Rectal smooth muscle tissue (tissue), 1 donor: ENCODE results near the gene CLNK.
"Not testable (repeated sequence)": the region's sequence is repeated elsewhere in the genome, so short reads cannot be mapped to it uniquely, and the experiment has no call there.

Experiments
- H3K27ac ChIP-seq: one replicate; pipeline ENCODE4 v1.7.0; 2013; ENCODE audit warnings: low read depth, low read length, inconsistent platforms
- H3K27me3 ChIP-seq: one replicate; pipeline ENCODE4 v1.7.0; 2013; ENCODE audit warnings: low read length; ENCODE audit not compliant: control insufficient read depth, insufficient read depth
- H3K36me3 ChIP-seq: one replicate; pipeline ENCODE4 v1.7.0; 2013; ENCODE audit warnings: low read length; ENCODE audit not compliant: control insufficient read depth, insufficient read depth
- H3K4me1 ChIP-seq: one replicate; pipeline ENCODE4 v1.7.0; 2013; ENCODE audit warnings: low read length; ENCODE audit not compliant: control insufficient read depth, insufficient read depth
- H3K4me3 ChIP-seq: one replicate; pipeline ENCODE4 v1.7.0; 2013; ENCODE audit warnings: low read length
- H3K9ac ChIP-seq: one replicate; pipeline ENCODE4 v1.7.0; 2013; ENCODE audit warnings: low read length

Gene CLNK

GRCh38 chr4:10619855-10620254 is 64.7 kb downstream of the CLNK start:
- Histone ChIP-seq H3K36me3 (no peaks in the 10 kb centered on the region), H3K4me1 (no peaks in the 10 kb centered on the region), H3K27me3 (no peaks in the 10 kb centered on the region), H3K4me3 (no peak overlapping the region), H3K27ac (no peak overlapping the region), H3K9ac (no peak overlapping the region)

- Histone ChIP-seq H3K4me1 (no peaks in the 10 kb centered on the region), H3K9ac (no peak overlapping the region), H3K27ac (no peak overlapping the region), H3K27me3 (no peaks in the 10 kb centered on the region), H3K36me3 (no peaks in the 10 kb centered on the region), H3K4me3 (no peak overlapping the region)
These were observed 65.3 kb downstream of the CLNK start for GRCh38 chr4:10619220-10619619.

DNA sequence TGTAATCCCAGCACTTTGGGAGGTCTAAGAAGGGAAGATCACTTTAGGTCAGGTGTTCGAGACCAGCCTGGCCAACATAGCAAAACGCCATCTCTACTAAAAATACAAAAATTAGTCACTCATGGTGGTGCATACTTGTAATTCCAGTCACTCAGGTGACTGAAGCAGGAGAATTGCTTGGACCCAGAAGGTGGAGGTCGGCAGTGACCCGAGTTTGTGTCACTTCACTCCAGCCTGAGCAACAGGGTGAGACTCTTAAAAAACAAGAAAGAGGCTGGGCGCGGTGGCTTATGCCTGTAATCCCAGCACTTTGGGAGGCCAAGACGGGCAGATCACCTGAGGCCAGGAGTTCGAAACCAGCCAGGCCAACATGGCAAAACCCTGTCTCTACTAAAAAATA is 69.6 kb downstream of the CLNK start:
- H3K27ac ChIP-seq, H3K27me3 ChIP-seq, H3K4me3 ChIP-seq, H3K36me3 ChIP-seq, H3K9ac ChIP-seq, H3K4me1 ChIP-seq: not testable (repeated sequence)

DNA sequence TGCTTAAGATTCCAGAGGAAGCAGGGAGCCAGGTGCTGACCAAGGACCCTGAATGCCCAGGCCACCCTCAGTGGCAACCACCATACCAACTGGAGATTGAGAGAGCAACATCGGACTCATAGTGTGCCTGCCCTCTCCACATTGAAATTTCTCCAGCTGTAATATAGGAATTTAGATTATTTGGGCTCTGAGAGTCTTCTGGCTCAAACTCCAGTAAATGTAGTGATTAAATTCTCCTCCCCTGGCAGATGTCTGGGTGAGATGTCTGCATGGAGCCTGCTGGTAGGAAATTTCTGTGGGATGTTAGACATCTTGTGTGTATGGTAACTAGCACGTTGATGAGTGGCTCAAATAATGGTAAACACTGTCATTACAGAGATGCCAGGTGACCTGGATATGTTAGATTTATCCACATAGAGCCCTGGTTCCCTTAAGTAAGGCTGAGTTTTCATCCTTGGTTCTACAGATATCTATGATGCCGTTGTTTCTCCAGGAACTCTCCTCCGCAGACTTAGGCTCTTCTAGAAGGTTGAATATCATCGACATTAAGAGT is 70.6 kb downstream of the CLNK start:
- Histone ChIP-seq H3K9ac (no peak overlapping the region), H3K4me3 (no peak overlapping the region), H3K27ac (no peak overlapping the region), H3K36me3 (no peaks in the 10 kb centered on the region), H3K4me1 (no peaks in the 10 kb centered on the region), H3K27me3 (no peaks in the 10 kb centered on the region)

- Histone ChIP-seq H3K27me3 (no peaks in the 10 kb centered on the region), H3K4me3 (no peak overlapping the region), H3K4me1 (no peaks in the 10 kb centered on the region), H3K9ac (no peak overlapping the region), H3K27ac (no peak overlapping the region), H3K36me3 (no peaks in the 10 kb centered on the region)
These were observed 72.1 kb downstream of the CLNK start for GRCh38 chr4:10612476-10612875.

DNA sequence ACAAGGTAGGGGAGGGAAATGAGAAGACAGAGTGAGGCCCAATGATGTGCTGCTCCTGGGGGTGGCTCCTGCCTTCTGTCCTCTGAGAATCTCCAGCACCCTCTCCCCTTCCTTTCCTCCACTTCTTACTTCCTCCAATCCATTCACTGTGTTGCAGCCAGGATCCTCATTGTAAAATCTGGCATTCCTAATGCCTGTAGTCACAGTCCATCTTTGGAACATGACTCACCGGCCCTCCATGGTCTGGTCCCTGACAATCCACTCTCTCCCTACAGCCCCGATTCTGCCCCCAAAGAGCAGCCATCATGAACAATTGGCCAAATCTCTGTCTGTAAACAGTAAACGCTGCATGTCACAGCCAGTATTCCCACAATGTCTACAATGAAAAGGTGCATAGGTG is 72.9 kb downstream of the CLNK start:
- H3K27me3 ChIP-seq = no peaks in the 10 kb centered on the region
- no peak overlapping the region for H3K4me3 ChIP-seq
- H3K36me3 ChIP-seq = no peaks in the 10 kb centered on the region
- H3K9ac ChIP-seq = no peak overlapping the region
- H3K27ac ChIP-seq = no peak overlapping the region
- no peaks in the 10 kb centered on the region for H3K4me1 ChIP-seq

GRCh38 chr4:10608501-10609219 is 75.9 kb downstream of the CLNK start:
- H3K27me3 ChIP-seq = no peaks in the 10 kb centered on the region
- H3K9ac ChIP-seq = no peak overlapping the region
- no peaks in the 10 kb centered on the region for H3K4me1 ChIP-seq
- H3K27ac ChIP-seq = no peak overlapping the region
- no peak overlapping the region for H3K4me3 ChIP-seq
- no peaks in the 10 kb centered on the region for H3K36me3 ChIP-seq

GRCh38 chr4:10607206-10607605 is 77.4 kb downstream of the CLNK start:
- H3K27me3 ChIP-seq = no peaks in the 10 kb centered on the region

DNA sequence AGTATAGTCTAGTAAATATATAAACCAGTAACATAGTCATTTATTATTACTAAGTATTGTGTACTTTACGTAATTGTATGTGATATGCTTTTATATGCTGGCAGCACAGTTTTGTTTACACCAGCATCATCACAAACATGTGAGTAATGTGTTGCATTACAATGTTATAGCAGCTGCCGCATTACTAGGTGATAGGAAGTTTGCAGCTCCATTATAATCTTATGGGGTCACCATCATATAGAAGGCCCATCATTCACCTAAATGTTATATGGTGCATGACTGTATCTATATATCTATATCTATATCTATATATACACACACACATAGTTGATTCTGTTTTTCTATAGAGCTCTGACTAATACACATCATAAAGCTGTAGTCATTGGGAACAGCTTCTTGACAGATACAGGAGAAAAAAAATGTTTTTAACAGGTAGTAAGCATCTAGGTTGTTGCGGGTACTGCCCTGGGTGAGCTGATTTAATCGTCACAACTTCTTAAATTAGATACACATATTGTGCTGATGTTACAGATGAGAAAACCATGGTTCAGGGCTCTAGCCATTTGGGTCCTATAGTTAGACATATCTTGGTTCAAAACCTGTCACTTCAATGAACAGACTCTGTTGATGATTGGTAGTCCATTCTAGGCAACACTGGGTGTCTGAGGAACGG is 77.9 kb downstream of the CLNK start:
- H3K27ac ChIP-seq = no peak overlapping the region
- H3K9ac ChIP-seq = no peak overlapping the region
- H3K4me1 ChIP-seq = no peaks in the 10 kb centered on the region
- no peak overlapping the region for H3K4me3 ChIP-seq
- no peaks in the 10 kb centered on the region for H3K36me3 ChIP-seq
- no peaks in the 10 kb centered on the region for H3K27me3 ChIP-seq

More at GRCh38 chr4:10607206-10607605, 77.4 kb downstream of the CLNK start:
- no peak overlapping the region for H3K9ac ChIP-seq
- H3K4me1 ChIP-seq = no peaks in the 10 kb centered on the region
- no peaks in the 10 kb centered on the region for H3K36me3 ChIP-seq
- H3K4me3 ChIP-seq = no peak overlapping the region
- no peak overlapping the region for H3K27ac ChIP-seq

- Histone ChIP-seq H3K4me1 (no peaks in the 10 kb centered on the region), H3K27ac (no peak overlapping the region), H3K36me3 (no peaks in the 10 kb centered on the region), H3K4me3 (no peak overlapping the region), H3K27me3 (no peaks in the 10 kb centered on the region), H3K9ac (no peak overlapping the region)
These were observed 78.7 kb downstream of the CLNK start for GRCh38 chr4:10605746-10606482.

DNA sequence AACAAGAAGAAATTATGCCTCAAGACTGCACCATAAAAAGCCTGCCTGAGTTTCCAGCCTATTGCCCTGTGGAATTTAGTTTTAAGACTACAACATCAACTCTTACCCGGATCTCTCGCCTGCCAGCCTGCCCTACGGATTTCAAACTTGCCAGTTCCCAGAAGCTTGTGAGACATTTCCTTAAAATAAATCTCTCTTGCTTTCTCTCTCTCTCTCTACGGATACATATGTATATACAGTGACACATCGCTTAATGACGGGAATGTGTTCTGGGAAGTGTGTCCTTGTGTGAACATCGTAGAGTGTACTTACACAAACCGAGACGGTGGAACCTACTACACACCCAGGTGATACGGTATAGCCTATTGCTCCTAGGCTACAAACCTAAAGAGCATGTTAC is 79.5 kb downstream of the CLNK start:
- Histone ChIP-seq H3K4me1 (no peaks in the 10 kb centered on the region), H3K9ac (no peak overlapping the region), H3K27me3 (no peaks in the 10 kb centered on the region)

DNA sequence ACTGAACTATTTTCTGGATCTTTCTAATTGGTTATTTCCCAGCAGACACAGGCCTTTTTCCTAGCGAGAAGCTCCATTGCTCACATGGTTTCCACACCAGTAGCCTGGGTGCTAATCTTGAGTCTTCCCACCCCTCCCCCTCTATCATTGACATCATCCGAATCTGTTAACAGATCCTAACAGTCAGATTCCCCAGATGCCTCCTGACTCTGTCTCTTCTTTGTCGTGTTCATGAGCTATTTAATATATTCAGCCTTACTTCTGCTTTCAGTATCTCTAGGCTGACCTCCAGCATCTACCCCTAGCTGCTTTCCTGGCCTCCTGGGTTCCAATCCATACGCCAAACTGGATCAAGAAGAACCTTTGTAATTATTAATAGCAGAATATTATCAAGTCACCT is 85.0 kb downstream of the CLNK start:
- no peaks in the 10 kb centered on the region for H3K36me3 ChIP-seq
- no peak overlapping the region for H3K4me3 ChIP-seq
- no peak overlapping the region for H3K9ac ChIP-seq
- no peak overlapping the region for H3K27ac ChIP-seq
- no peaks in the 10 kb centered on the region for H3K4me1 ChIP-seq
- H3K27me3 ChIP-seq = no peaks in the 10 kb centered on the region

More for the DNA sequence above, 79.5 kb downstream of the CLNK start:
- no peak overlapping the region for H3K4me3 ChIP-seq
- H3K36me3 ChIP-seq = no peaks in the 10 kb centered on the region
- no peak overlapping the region for H3K27ac ChIP-seq
